GM18526 (cell line): ENCODE data around the gene GALNT2.

ENCODE experiments used
- POLR2A ChIP-seq: IDR thresholded peaks from 3 replicates; pipeline ENCODE4 v1.6.1; 2011; ENCODE audit not compliant: insufficient read length; ENCODE audit errors: extremely low read depth

The GALNT2 gene

GRCh38 chr1:230273141-230273710 lies 206.2 kb downstream of the GALNT2 start:
- no peak for TF ChIP-seq POLR2A

- TF ChIP-seq POLR2A = no peak
These were observed 207.2 kb downstream of the GALNT2 start for GRCh38 chr1:230274254-230274653.

GRCh38 chr1:230276401-230276800 lies 209.4 kb downstream of the GALNT2 start:
- no peak for TF ChIP-seq POLR2A

GRCh38 chr1:230277201-230278025 lies 210.4 kb downstream of the GALNT2 start:
- TF ChIP-seq POLR2A = no peak

- no peak for TF ChIP-seq POLR2A
These were observed 211.3 kb downstream of the GALNT2 start for GRCh38 chr1:230278376-230278775.

DNA sequence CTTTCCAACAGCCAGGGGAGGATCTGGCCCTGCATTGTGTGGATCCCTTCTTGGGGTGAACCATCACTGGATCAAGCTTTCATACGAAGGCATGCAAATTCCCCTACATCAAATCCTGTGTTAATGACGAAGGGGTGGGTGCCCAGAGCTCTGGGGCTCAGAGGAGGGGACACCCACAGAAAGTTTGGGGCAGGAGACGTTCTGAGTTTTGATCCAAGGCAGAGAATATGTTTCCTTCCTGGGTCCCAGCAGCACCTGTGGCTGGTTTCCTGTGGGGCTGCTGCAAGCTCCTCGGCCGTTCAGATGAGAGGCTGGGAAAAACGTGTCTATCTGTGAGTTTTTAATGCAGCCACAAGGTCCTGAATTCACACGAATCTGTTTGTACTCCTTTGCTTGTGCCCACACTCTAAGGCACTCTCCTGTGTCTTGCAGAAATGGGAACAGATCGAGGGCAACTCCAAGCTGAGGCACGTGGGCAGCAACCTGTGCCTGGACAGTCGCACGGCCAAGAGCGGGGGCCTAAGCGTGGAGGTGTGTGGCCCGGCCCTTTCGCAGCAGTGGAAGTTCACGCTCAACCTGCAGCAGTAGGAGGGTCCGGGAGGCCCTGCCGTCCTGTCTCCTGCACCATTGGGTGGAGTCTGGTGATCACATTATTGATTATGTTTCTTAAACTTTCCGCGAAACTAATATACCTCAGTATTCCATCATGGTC lies 212.0 kb downstream of the GALNT2 start:
- TF ChIP-seq POLR2A = no peak

DNA sequence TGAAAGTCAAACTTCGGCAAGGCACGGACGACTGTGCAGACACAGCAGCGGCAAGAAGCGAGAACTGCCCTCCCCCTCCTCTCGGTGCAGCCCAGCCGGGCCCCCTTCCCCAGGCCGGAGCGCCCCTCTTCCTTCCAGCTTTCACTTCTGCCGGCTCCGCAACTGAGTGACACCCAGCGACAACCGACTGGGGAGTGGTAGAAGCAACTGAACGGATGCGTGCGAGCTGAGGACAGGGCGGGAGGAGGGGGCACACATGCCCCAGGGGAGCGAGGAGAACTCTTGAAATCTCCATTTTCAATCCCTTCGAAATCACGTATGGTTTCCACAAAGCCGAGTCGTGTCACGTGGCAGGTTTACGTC lies 212.5 kb downstream of the GALNT2 start:
- TF ChIP-seq POLR2A = no peak

GRCh38 chr1:230280054-230280795 lies 213.2 kb downstream of the GALNT2 start:
- TF ChIP-seq POLR2A = no peak

DNA sequence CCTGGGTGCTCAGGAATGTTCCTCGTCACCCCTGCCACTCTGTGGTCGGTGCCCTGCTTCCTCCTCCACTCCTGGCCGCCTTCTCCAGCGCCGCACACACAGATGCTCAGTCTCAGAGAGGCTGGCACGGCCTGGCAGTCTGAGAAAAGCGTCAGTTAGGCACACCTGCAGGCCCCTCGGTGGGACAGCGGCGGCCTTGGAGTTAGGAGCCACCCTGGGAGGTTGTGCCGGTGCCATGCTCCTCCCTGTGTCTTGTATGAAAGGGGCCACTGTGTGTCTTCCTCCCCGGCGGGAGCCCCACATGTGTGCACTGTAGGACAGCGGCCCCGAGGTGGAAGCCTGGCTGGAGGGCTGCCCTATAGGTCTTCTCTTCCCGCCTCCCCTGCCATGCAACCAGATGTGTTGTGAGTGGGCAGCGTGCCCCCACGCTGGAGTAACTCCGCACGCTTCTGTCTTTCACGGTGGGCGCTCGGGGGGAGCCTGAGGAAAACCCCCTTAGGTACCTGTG lies 213.9 kb downstream of the GALNT2 start:
- no peak for TF ChIP-seq POLR2A

GRCh38 chr1:230281556-230281955 lies 214.5 kb downstream of the GALNT2 start:
- TF ChIP-seq POLR2A = no peak

GRCh38 chr1:230282157-230282556 lies 215.1 kb downstream of the GALNT2 start:
- TF ChIP-seq POLR2A = no peak

- TF ChIP-seq POLR2A = no peak
These were observed 216.6 kb downstream of the GALNT2 start for GRCh38 chr1:230283678-230284077.

DNA sequence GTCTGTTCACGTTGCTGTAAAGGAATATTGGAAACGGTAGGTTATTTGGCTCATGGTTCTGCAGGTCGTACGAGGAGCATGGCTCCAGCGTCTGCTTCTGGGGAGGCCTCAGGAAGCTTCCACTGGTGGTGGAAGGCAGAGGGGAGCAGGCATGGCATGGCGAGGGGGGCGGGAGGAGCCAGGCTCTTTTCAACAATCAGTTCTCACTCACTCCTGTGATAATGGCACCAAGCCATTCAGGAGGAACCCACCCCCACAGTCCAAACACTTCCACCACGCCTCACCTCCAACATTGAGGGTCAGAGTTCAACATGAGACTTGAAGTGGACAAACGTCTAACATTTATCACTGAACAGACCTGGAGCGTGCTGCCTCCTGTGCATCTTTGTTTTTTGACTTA lies 217.9 kb downstream of the GALNT2 start:
- no peak for TF ChIP-seq POLR2A

GRCh38 chr1:230285351-230285750 lies 218.3 kb downstream of the GALNT2 start:
- no peak for TF ChIP-seq POLR2A

GRCh38 chr1:230286166-230286889 lies 219.3 kb downstream of the GALNT2 start:
- TF ChIP-seq POLR2A = no peak

- no peak for TF ChIP-seq POLR2A
These were observed 219.8 kb downstream of the GALNT2 start for GRCh38 chr1:230286890-230287269.
